HepG2 (cell line): Measurements from ENCODE around the gene ARHGAP31. TPM values are rescaled to one million over a fixed set of nuclear protein-coding genes. Genes with fewer than 3 reads are reported as not detected.
A peak's percentile ranks its signal among the peaks of the same experiment; 100 is the strongest.

Experiments
- CBFB ChIP-seq: sonication (generic); formaldehyde crosslinking; IDR thresholded peaks from 2 replicates; pipeline ENCODE4 v1.4.0; 2020; ENCODE audit warnings: missing genetic modification reagents
- KDM5A ChIP-seq: fragments of 200-600 bp; sonication (generic); IDR thresholded peaks from 2 replicates; pipeline ENCODE4 v1.7.0; 2018; ENCODE audit warnings: antibody characterized with exemption, mild to moderate bottlenecking, low read length, borderline replicate concordance
- MAFK ChIP-seq, 2 experiments: IDR thresholded peaks in 1 of 2; conservative IDR thresholded peaks in 1 of 2; 2 replicates each; pipeline ENCODE4 v1.6.1; 2011; ENCODE audit warnings: improper control_type of control experiment in 2 of 2, low read length in 2 of 2
- PHF5A ChIP-seq: IDR thresholded peaks from one replicate; pipeline ENCODE4 v1.6.1; 2018; ENCODE audit warnings: low read depth, missing genetic modification reagents; ENCODE audit not compliant: unreplicated experiment
- TBL1XR1 ChIP-seq: fragments of 150-350 bp; IDR thresholded peaks from 2 replicates; pipeline ENCODE4 v1.6.1; 2014; ENCODE audit warnings: borderline replicate concordance, low read length; ENCODE audit not compliant: partially characterized antibody
- ZNF331 ChIP-seq: sonication (generic); formaldehyde crosslinking; IDR thresholded peaks from 2 replicates; pipeline ENCODE4 v1.4.0; 2020; ENCODE audit warnings: missing genetic modification reagents
- ZNF501 ChIP-seq: sonication (generic); formaldehyde crosslinking; IDR thresholded peaks from 2 replicates; pipeline ENCODE4 v1.5.1; 2020; ENCODE audit warnings: mild to moderate bottlenecking, moderate library complexity, missing genetic modification reagents
- ZNF749 ChIP-seq: sonication (generic); formaldehyde crosslinking; IDR thresholded peaks from 2 replicates; pipeline ENCODE4 v1.8.0; 2022; ENCODE audit warnings: mild to moderate bottlenecking, missing genetic modification reagents, moderate library complexity, borderline replicate concordance
- ZNF780A ChIP-seq: sonication (generic); formaldehyde crosslinking; IDR thresholded peaks from 2 replicates; pipeline ENCODE4 v1.8.0; 2022; ENCODE audit warnings: mild to moderate bottlenecking, missing genetic modification reagents, moderate library complexity
- polyA plus RNA-seq, 8 experiments: library from polyadenylated mRNA; depleted of rRNA in 3 of 8; stranded (reverse) in 7 of 8; unstranded in 1 of 8; fragments of >200 nt; fragmentation: Illumina TruSeq in 4 of 8; extraction: Trizol in 4 of 8; gene quantifications; 2 replicates each; pipeline versions ENCODE4 v1.2.1 to v1.2.3, GENCODE V29; 2011 to 2016; ENCODE audit warnings: low read depth in 4 of 8, missing spikeins in 1 of 8, mixed read lengths in 1 of 8; ENCODE audit not compliant: insufficient read depth in 1 of 8
- total RNA-seq, 5 experiments: library from RNA; depleted of rRNA; stranded (reverse); fragments of >200 nt; fragmentation: Illumina TruSeq; extraction: Trizol; gene quantifications; 2 replicates each; pipeline ENCODE4 v1.2.3, GENCODE V29; 2016; ENCODE audit warnings: low read depth in 1 of 5
- TF ChIP-seq, protein P1 (sequence below): sonication (generic); formaldehyde crosslinking; IDR thresholded peaks from 2 replicates; pipeline ENCODE4 v1.4.0; 2020; ENCODE audit warnings: low read depth, mild to moderate bottlenecking, missing genetic modification reagents
- TF ChIP-seq, protein P2 (sequence below): sonication (generic); formaldehyde crosslinking; IDR thresholded peaks from 2 replicates; pipeline ENCODE4 v1.5.0; 2020; ENCODE audit warnings: missing genetic modification reagents
- TF ChIP-seq, protein P3 (sequence below): sonication (generic); formaldehyde crosslinking; IDR thresholded peaks from 2 replicates; pipeline ENCODE4 v1.4.0; 2020; ENCODE audit warnings: missing genetic modification reagents, mild to moderate bottlenecking, borderline replicate concordance
- TF ChIP-seq, protein P4 (sequence below): sonication (generic); formaldehyde crosslinking; IDR thresholded peaks from 2 replicates; pipeline ENCODE4; 2020; ENCODE audit warnings: missing genetic modification reagents, mild to moderate bottlenecking, borderline replicate concordance
- TF ChIP-seq, protein P5 (sequence below): IDR thresholded peaks from 2 replicates; pipeline ENCODE4 v1.6.1; 2016; ENCODE audit warnings: low read depth, missing genetic modification reagents, missing compliant biosample characterization

ARHGAP31 gene
- total and polyA plus RNA-seq, 2 of the 13 experiments (the other 11 are each of a cell fraction or from before 2014, with no cell fraction given), result not detected

DNA sequence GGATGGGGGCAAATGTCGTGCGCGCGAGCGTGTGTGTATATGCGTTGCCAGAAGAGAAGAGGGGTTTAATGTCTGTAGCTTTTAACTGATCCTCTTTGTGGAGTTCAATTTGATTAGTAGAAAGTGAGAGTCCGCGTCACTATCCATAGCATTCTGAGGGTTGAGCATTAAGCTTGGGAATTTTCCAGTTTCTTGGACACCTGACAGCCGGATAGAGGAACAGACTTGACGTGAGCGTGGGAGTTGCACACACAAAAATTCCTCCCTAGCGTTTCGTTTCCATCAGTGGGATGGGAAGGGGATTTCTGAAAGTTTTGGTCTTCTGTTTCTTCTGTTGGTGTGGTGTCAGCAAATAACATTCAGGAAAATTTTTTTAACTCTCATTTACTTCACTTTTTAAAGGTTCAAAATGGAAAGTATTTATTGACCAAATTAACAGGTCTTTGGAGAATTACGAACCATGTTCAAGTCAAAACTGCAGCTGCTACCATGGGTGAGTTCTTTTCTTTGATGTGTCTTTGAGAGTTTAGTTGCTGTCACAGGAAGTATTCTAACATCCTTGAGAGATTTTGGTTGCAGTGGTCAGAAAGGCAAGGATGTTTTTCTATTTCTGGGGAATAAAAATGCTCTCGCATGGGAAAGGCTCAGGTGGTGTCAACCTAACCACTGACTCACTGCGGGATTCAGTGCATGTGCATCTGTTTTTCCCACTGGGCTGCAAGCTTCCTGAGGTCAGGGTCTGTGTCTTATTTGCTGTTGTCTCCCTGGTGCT, 175.4 kb downstream of the ARHGAP31 start (continued):
- TF ChIP-seq ZNF331 (no peak), ZNF749 (CRISPR knock-in tag) (no peak), ZNF501 (CRISPR knock-in tag) (0 out of 2 replicates have a peak, but pooled peaks have one; percentile 6), TBL1XR1 (no peak), ZNF780A (CRISPR knock-in tag) (no peak), PHF5A (CRISPR knock-in tag) (no peak), KDM5A (0 out of 2 replicates have a peak, but pooled peaks have one; percentile 2), CBFB (CRISPR knock-in tag) (no peak), MAFK (conservative IDR thresholded peaks at IDR 0.05 in 1 of 2, IDR thresholded peaks at IDR 0.05 in 1 of 2; ENCODE audit: low read length in 2 of 2) (no peak)
- TF ChIP-seq, protein P1, sequence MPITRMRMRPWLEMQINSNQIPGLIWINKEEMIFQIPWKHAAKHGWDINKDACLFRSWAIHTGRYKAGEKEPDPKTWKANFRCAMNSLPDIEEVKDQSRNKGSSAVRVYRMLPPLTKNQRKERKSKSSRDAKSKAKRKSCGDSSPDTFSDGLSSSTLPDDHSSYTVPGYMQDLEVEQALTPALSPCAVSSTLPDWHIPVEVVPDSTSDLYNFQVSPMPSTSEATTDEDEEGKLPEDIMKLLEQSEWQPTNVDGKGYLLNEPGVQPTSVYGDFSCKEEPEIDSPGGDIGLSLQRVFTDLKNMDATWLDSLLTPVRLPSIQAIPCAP, result no peak
- TF ChIP-seq, protein P2, sequence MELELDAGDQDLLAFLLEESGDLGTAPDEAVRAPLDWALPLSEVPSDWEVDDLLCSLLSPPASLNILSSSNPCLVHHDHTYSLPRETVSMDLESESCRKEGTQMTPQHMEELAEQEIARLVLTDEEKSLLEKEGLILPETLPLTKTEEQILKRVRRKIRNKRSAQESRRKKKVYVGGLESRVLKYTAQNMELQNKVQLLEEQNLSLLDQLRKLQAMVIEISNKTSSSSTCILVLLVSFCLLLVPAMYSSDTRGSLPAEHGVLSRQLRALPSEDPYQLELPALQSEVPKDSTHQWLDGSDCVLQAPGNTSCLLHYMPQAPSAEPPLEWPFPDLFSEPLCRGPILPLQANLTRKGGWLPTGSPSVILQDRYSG (CRISPR knock-in tag), result no peak; the same call in 1 of the 2 replicates
- TF ChIP-seq, protein P3, sequence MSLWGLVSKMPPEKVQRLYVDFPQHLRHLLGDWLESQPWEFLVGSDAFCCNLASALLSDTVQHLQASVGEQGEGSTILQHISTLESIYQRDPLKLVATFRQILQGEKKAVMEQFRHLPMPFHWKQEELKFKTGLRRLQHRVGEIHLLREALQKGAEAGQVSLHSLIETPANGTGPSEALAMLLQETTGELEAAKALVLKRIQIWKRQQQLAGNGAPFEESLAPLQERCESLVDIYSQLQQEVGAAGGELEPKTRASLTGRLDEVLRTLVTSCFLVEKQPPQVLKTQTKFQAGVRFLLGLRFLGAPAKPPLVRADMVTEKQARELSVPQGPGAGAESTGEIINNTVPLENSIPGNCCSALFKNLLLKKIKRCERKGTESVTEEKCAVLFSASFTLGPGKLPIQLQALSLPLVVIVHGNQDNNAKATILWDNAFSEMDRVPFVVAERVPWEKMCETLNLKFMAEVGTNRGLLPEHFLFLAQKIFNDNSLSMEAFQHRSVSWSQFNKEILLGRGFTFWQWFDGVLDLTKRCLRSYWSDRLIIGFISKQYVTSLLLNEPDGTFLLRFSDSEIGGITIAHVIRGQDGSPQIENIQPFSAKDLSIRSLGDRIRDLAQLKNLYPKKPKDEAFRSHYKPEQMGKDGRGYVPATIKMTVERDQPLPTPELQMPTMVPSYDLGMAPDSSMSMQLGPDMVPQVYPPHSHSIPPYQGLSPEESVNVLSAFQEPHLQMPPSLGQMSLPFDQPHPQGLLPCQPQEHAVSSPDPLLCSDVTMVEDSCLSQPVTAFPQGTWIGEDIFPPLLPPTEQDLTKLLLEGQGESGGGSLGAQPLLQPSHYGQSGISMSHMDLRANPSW (CRISPR knock-in tag), result no peak
- TF ChIP-seq, protein P4, sequence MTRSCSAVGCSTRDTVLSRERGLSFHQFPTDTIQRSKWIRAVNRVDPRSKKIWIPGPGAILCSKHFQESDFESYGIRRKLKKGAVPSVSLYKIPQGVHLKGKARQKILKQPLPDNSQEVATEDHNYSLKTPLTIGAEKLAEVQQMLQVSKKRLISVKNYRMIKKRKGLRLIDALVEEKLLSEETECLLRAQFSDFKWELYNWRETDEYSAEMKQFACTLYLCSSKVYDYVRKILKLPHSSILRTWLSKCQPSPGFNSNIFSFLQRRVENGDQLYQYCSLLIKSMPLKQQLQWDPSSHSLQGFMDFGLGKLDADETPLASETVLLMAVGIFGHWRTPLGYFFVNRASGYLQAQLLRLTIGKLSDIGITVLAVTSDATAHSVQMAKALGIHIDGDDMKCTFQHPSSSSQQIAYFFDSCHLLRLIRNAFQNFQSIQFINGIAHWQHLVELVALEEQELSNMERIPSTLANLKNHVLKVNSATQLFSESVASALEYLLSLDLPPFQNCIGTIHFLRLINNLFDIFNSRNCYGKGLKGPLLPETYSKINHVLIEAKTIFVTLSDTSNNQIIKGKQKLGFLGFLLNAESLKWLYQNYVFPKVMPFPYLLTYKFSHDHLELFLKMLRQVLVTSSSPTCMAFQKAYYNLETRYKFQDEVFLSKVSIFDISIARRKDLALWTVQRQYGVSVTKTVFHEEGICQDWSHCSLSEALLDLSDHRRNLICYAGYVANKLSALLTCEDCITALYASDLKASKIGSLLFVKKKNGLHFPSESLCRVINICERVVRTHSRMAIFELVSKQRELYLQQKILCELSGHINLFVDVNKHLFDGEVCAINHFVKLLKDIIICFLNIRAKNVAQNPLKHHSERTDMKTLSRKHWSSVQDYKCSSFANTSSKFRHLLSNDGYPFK (CRISPR knock-in tag), result no peak
- TF ChIP-seq, protein P5, sequence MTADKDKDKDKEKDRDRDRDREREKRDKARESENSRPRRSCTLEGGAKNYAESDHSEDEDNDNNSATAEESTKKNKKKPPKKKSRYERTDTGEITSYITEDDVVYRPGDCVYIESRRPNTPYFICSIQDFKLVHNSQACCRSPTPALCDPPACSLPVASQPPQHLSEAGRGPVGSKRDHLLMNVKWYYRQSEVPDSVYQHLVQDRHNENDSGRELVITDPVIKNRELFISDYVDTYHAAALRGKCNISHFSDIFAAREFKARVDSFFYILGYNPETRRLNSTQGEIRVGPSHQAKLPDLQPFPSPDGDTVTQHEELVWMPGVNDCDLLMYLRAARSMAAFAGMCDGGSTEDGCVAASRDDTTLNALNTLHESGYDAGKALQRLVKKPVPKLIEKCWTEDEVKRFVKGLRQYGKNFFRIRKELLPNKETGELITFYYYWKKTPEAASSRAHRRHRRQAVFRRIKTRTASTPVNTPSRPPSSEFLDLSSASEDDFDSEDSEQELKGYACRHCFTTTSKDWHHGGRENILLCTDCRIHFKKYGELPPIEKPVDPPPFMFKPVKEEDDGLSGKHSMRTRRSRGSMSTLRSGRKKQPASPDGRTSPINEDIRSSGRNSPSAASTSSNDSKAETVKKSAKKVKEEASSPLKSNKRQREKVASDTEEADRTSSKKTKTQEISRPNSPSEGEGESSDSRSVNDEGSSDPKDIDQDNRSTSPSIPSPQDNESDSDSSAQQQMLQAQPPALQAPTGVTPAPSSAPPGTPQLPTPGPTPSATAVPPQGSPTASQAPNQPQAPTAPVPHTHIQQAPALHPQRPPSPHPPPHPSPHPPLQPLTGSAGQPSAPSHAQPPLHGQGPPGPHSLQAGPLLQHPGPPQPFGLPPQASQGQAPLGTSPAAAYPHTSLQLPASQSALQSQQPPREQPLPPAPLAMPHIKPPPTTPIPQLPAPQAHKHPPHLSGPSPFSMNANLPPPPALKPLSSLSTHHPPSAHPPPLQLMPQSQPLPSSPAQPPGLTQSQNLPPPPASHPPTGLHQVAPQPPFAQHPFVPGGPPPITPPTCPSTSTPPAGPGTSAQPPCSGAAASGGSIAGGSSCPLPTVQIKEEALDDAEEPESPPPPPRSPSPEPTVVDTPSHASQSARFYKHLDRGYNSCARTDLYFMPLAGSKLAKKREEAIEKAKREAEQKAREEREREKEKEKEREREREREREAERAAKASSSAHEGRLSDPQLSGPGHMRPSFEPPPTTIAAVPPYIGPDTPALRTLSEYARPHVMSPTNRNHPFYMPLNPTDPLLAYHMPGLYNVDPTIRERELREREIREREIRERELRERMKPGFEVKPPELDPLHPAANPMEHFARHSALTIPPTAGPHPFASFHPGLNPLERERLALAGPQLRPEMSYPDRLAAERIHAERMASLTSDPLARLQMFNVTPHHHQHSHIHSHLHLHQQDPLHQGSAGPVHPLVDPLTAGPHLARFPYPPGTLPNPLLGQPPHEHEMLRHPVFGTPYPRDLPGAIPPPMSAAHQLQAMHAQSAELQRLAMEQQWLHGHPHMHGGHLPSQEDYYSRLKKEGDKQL (CRISPR knock-in tag), result no peak
- TF ChIP-seq, all 625 proteins: peak for 5
